Measurements from ENCODE around the gene AVPR1B.
A peak's percentile ranks its signal among the peaks of the same experiment; 100 is the strongest.
"Not testable (repeated sequence)": the region's sequence is repeated elsewhere in the genome, so short reads cannot be mapped to it uniquely, and the experiment has no call there.

AVPR1B gene

DNA sequence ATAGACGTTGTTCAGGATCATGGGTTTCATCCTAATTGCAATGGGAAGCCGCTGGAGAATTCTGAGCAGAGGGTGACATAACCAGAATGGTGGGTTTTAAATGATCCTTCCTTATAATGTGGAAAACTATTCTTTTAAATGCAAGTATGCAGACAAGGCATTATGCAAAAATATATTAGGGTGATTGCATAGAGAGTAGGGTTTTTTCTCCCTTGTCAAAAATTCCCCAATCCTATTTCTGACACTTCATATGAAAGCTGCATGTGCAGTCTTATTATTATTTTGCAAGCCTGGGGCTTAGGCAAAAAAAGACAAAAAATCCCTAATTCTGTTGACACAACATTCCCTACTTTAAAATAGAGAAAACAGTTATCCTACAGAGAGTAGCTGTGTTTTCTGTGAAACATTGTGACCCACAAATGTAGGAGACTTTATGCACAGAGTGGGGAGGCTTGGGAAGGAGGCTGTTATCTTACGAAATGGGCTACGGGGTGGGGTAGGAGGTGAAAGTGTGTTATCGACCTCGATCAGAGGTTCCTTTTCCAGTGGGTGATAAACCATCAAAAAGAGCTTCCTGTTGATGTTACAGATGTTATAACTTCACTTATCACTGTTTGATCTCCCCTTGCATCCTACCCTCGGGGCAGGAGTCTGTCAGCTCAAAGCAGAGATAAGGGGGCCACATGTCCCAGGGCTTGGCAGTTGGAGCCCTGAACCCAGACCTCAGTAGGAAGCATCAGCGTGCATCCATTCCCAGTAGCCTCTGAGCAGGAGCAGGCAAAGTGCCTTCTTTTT is 37.0 kb downstream of the AVPR1B start:
- no peak for DNase-seq

DNA sequence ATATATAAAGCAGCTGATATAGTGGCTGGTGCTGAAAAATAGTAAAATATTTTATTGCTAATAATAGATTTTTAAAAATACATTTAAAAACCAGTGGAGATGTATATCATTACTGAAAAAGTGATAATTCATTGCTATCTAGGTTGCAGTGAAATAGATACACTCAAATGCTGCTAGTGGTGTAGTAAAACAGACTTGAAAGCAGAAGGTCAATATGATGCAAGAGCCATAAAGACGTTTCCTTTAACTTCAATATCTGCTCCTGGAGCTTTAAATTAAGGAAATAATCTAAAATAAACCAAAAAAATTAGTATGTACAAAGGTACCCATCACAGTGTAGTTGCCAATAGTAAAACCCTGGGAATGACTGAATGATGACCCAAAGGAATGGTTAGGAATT is 38.1 kb downstream of the AVPR1B start:
- no peak for DNase-seq

DNA sequence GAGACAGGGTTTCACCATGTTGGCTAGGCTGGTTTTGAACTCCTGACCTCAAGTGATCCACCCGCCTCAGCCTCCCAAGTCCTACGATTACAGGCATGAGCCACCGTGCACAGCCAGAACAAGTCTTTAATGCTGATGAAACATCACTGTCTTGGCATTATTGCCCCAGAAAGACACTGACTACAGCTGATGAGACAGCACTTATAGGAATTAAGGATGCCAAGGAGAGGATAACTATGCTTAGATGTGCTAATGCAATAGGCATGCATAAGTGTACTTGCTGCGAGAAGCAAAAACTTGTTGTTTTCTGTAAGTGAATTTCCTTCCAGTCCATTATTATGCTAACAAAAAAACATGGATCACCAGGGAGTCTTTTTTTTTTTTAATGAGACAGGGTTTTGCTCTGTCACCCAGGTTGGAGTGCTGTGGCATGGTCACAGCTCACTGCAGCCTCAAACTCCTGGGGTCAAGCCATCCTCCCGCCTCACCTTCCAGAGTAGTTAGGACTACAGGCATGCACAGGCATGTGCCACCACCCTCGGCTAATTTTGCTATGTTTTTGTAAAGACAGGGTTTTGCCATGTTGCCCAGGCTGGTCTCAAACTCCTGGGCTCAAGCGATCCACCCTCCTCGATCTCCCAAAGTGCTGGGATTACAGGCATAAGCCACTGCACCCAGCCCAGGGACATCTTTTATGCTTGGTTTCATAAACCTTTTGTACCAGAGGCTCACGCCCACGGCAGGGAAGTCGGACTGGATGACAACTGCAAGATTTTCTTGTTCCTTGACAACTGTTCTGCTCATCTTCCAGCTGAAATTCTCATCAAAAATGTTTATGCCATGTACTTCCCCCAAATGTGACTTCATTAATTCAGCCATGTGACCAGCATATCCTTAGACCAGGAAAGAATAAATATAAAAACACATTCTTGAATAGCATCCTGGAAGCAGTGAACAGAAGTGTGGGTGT is 41.1 kb downstream of the AVPR1B start:
- peak; percentile 37 for DNase-seq

DNA sequence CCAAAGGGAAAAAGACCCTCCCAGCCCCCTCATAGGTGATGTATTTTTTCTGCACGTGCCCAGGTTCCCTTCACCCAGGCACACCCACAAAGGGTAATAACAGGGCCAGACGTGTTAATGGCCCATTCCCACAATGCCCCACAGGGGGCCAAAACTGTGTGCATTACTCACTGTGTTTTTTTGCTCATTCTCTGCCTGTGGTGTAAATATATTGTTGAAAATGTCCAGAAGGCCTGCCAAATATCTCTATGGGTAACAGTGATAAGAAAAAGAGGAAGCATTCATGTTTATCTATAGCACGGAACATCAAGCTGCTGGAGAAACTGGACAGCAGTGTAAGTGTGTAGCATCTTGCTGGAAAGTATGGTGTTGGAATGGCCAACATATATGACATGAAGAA is 42.3 kb downstream of the AVPR1B start:
- DNase-seq: no peak

DNA sequence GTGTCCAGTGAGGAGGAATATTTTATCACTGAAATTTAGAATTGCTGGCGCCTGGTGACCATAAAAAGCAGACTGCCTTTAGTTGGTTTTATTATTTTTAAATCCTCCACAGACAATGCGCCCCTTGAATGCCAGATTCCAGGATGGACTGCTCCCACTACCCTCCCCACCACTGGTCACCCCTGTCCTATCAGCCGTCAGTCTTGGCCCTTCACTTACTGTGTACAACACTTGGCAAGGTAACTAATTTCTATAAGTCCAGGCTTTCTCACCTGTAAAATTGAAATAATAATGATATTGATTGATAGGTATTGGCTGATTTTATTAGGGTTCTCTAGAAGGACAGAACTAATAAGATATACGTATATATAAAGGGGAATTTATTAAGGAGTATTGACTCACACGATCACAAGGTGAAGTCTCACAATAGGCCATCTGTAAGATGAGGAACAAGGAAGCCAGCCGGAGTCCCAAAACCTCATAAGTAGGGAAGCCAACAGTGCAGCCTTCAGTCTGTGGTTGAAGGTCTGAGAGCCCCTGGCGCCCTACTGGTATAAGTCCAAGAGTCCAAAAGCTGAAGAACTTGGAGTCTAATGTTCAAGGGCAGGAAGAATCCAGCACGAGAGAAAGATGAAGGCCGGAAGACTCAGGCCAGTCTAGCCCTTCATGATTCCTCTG is 46.4 kb downstream of the AVPR1B start:
- DNase-seq: no peak

DNA sequence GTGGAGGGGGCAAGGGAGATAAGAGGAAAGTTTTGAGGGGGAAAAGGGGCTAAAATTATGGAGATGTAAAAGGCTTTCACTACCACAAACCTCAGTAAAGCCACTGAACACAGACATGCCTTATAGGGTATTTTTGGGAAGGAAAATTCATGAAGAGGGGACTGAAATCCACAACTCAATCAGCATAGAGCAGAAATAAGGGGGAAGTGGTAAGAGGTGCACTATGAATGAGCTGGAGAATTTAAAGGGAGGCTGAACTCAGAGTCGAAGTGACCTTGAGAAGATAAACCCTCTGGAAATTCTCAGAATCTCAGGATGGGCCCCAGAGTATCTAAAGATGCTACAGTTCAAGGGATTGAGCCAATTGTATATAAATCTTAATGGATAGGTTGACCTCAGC is 48.9 kb downstream of the AVPR1B start:
- no peak for DNase-seq

DNA sequence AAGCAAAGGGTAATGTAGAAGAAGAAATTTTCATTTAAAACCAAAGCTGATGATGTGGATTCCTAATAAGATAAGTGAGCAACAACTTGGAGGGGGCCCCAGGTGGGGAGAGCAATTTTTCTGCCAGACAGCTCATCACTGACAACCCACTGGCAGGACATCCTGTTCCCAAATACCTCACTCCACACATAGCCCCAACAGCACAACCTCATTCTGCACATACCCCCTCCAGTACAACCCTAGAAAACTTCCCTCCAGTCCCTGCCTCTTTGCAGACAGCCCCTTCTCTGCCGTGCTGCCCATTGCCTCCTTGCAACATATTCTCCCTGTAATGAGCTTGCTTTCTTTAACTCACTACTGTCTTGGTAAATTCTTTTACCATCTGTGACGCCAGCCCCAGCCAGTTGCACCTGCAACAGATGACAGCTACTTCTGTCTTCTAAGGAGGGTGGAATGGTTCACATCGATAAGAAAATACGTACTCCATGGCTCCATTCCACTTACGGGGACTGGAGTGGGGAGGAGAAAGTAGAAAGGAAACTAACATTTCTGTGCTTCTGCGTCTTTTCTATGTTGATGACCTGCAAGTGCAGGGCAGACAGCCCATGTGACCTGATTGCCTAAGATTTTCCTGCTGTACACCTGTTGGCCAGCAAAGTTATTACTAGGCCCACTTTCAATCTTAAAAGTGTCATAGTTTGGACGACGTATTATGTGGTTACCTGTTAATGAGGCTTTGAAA is 49.5 kb downstream of the AVPR1B start:
- no peak for DNase-seq

DNA sequence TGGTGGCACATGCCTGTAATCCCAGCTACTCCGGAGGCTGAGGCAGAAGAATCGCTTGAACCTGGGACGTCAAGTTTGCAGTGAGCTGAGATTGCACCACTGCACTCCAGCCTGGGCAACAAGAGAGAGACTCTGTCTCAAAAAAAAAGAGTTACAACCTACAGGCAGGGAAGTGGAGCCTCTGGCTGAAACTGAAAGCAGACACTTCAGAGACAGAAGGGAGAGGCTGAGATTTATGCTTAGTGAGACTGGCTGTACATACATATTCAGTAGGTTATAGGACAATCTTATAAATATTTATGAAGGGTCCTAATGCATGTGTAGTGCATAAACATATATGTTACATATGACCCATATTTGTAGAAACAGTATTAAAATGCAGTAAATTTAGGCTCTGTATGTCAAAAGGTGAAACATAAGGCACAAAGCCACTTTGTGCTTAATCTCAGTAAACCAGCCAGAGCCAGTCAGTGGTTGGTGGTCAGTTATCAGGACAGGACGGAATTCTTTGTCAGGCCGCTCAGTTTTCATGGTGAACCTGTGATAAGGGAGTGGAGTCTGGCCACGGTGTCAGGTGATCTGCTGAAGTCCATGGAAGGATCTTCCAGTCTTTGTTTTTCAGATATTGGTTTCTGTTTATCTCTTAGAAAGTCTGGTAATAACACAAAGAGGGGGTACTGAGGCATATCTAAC is 50.6 kb downstream of the AVPR1B start:
- no peak for DNase-seq

DNA sequence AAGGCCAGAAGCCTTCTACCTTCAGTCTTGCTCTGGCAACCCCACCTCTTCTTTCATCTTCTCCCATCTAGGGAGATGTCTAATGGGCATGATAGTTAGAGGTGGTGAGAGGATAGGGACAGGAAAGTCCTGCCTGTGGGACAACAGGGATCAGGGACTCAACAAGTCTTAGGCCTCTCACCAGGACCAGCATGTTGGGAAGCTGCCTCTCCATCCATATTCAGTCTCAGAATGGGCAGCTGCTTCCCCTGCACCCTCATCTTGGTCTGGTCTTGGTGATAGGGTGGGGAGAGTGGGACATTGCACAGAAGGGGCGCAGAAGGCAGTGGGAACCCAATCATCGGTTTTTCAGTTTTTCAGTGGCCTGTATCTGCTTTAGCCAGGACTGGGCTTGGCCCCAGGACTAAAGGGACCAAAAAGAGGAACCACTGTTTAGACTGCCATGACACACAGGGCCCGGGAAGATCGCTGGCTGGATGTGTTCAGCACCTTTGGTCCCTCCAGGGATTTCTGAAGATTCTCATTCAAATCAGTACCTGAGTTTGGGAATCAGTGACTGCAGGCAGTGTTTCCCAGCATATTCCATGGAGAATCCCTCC is 51.5 kb downstream of the AVPR1B start:
- DNase-seq: no peak

DNA sequence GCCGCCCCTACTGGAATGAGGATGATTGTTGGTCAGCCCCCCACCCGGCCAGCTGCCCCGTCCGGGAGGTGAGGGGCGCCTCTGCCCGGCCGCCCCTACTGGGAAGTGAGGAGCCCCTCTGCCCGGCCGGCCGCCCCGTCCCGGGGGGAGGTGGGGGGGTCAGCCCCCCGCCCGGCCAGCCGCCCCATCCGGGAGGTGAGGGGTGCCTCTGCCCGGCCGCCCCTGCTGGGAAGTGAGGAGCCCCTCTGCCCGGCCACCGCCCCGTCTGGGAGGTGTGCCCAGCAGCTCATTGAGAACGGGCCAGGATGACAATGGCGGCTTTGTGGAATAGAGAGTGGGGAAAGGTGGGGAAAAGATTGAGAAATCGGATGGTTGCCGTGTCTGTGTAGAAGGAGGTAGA is 52.7 kb downstream of the AVPR1B start:
- not testable (repeated sequence) for DNase-seq

DNA sequence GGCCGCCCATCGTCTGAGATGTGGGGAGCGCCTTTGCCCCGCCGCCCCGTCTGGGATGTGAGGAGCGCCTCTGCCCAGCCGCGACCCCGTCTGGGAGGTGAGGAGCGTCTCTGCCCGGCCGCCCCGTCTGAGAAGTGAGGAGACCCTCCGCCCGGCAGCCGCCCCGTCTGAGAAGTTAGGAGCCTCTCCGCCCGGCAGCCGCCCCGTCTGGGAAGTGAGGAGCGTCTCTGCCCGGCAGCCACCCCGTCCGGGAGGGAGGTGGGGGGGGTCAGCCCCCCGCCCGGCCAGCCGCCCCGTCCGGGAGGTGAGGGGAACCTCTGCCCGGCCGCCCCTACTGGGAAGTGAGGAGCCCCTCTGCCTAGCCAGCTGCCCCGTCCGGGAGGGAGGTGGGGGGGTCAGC is 53.2 kb downstream of the AVPR1B start:
- DNase-seq: not testable (repeated sequence)

DNA sequence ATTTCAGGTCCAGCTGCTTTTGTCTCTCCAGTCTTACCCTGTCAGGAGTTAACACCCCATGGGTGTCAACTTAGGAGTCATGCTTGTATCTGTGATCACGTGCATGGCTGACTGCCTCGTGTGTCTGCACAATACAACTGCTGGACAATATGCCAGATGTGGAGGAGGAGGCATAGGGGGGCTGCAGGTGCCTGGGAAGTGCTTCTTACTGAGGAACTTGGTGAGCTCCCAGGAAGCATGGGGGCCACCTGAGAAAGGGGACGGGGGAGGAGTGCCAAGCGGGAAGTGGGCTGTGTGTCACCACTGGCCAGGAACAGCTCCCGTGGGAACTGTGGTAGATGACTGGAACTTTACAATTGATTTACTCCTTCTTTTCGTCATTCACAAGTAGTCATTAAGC is 54.7 kb downstream of the AVPR1B start:
- no peak for DNase-seq

DNA sequence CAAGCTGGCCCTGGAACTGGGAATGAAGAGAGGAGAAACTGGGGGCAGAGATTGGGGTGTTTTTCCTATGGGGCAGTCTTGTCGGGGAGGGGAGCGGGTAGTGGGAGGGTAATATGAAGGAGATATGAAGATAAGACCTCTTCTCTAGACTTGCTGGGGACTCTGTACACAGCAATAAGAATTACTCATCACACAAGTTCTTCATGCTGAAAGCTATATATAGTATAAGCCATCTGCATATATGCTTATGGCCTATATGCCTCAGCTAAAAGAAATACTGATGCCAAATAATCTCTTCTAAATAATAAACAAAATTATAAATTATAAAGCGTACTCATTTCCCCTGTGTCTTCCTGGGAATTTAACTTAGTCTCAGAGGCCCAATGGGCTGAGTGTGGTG is 56.3 kb downstream of the AVPR1B start:
- no peak for DNase-seq

Data from NCI-H226 (cell line).